MM.1S (cell line): ENCODE results near the gene CFL2.

Experiments
- DNase-seq: peaks from one replicate; pipeline ENCODE4 v3.0.0-alpha.2; 2015
- H2AFZ ChIP-seq: fragments of 300-600 bp; sonication (generic); 2 replicates; pipeline ENCODE4 v1.6.0; 2016; ENCODE audit warnings: antibody characterized with exemption, low read length
- H3F3A ChIP-seq: fragments of 300-600 bp; sonication (generic); 2 replicates; pipeline ENCODE4 v1.6.1; 2016; ENCODE audit warnings: mild to moderate bottlenecking, antibody characterized with exemption, low read length, moderate library complexity, mixed read lengths; ENCODE audit not compliant: insufficient read depth
- H3K27ac ChIP-seq: fragments of 300-600 bp; sonication (generic); 2 replicates; pipeline ENCODE4 v1.5.1; 2016; ENCODE audit warnings: mild to moderate bottlenecking, low read length
- H3K27me3 ChIP-seq: fragments of 300-600 bp; sonication (generic); replicated peaks from 2 replicates; pipeline ENCODE4 v1.6.0; 2016; ENCODE audit warnings: low read length; ENCODE audit not compliant: insufficient read depth
- H3K36me3 ChIP-seq: fragments of 300-600 bp; sonication (generic); replicated peaks from 2 replicates; pipeline ENCODE4 v1.6.1; 2016; ENCODE audit warnings: mild to moderate bottlenecking, low read length, mixed read lengths; ENCODE audit not compliant: insufficient read depth
- H3K4me1 ChIP-seq: fragments of 300-600 bp; sonication (generic); 2 replicates; pipeline ENCODE4 v1.6.1; 2016; ENCODE audit warnings: low read length, mixed read lengths
- H3K4me2 ChIP-seq: fragments of 300-600 bp; sonication (generic); 2 replicates; pipeline ENCODE4 v1.6.0; 2016; ENCODE audit warnings: low read depth, low read length
- H3K4me3 ChIP-seq: fragments of 300-600 bp; sonication (generic); 2 replicates; pipeline ENCODE4 v1.5.1; 2016; ENCODE audit warnings: low read length, mixed read lengths
- H3K79me2 ChIP-seq: fragments of 300-600 bp; sonication (generic); 2 replicates; pipeline ENCODE4 v1.6.1; 2016; ENCODE audit warnings: mixed run types, low read length, mixed read lengths
- H3K9ac ChIP-seq: fragments of 300-600 bp; sonication (generic); 2 replicates; pipeline ENCODE4 v1.6.1; 2016; ENCODE audit warnings: low read length, mixed read lengths
- H3K9me2 ChIP-seq: fragments of 300-600 bp; sonication (generic); replicated peaks from 2 replicates; pipeline ENCODE4 v1.6.1; 2016; ENCODE audit warnings: mild to moderate bottlenecking, low read length, mixed read lengths; ENCODE audit not compliant: insufficient read depth
- H3K9me3 ChIP-seq: fragments of 300-600 bp; sonication (generic); replicated peaks from 2 replicates; pipeline ENCODE4 v1.6.1; 2016; ENCODE audit warnings: mild to moderate bottlenecking, low read length, mixed read lengths; ENCODE audit not compliant: insufficient read depth
- H4K20me1 ChIP-seq: fragments of 300-600 bp; sonication (generic); 2 replicates; pipeline ENCODE4 v1.6.1; 2016; ENCODE audit warnings: mild to moderate bottlenecking, low read length, moderate library complexity, mixed read lengths; ENCODE audit not compliant: insufficient read depth
- CTCF ChIP-seq: fragments of 300-600 bp; sonication (generic); IDR thresholded peaks from 2 replicates; pipeline ENCODE4 v1.5.1; 2016; ENCODE audit warnings: antibody characterized with exemption, low read length, mixed read lengths
- EZH2 ChIP-seq: fragments of 300-600 bp; sonication (generic); optimal IDR thresholded peaks from 2 replicates; pipeline ENCODE3; 2017; ENCODE audit warnings: low read depth, mild to moderate bottlenecking, antibody characterized with exemption, low read length, mixed read lengths
- EZH2phosphoT487 ChIP-seq: fragments of 300-600 bp; sonication (generic); IDR thresholded peaks from 2 replicates; pipeline ENCODE4 v1.6.1; 2018; ENCODE audit warnings: antibody characterized with exemption, low read length

Gene CFL2

GRCh38 chr14:34733245-34733644 lies 18.9 kb upstream of the CFL2 start:
- no peaks in the 10 kb centered on the region for H3K79me2 ChIP-seq
- DNase-seq: no peak
- H3K27ac ChIP-seq: no peak overlapping the region
- no peak overlapping the region for H2AFZ ChIP-seq
- TF ChIP-seq EZH2: no peak
- TF ChIP-seq EZH2phosphoT487: no peak
- no peak for TF ChIP-seq CTCF
- H4K20me1 ChIP-seq: no peaks in the 10 kb centered on the region
- no peak overlapping the region for H3K4me2 ChIP-seq
- H3K4me1 ChIP-seq: no peaks in the 10 kb centered on the region
- no peak overlapping the region for H3K4me3 ChIP-seq
- no peaks in the 10 kb centered on the region for H3K27me3 ChIP-seq
- no peak overlapping the region for H3K9ac ChIP-seq
- H3K9me2 ChIP-seq: no peaks in the 10 kb centered on the region
- H3K9me3 ChIP-seq: no peaks in the 10 kb centered on the region
- no peaks in the 10 kb centered on the region for H3K36me3 ChIP-seq
- no peaks in the 10 kb centered on the region for H3F3A ChIP-seq

- Histone ChIP-seq H3K27ac (no peak overlapping the region), H3K79me2 (no peaks in the 10 kb centered on the region), H3K9me2 (no peaks in the 10 kb centered on the region), H3K4me2 (no peak overlapping the region), H2AFZ (no peak overlapping the region), H3K4me1 (no peaks in the 10 kb centered on the region), H3K36me3 (no peaks in the 10 kb centered on the region), H3F3A (no peaks in the 10 kb centered on the region), H3K9me3 (no peaks in the 10 kb centered on the region), H4K20me1 (no peaks in the 10 kb centered on the region), H3K4me3 (no peak overlapping the region), H3K27me3 (no peaks in the 10 kb centered on the region), H3K9ac (no peak overlapping the region)
- no peak for DNase-seq
- no peak for TF ChIP-seq EZH2phosphoT487
- no peak for TF ChIP-seq CTCF
- TF ChIP-seq EZH2: no peak
These were observed 18.4 kb upstream of the CFL2 start for GRCh38 chr14:34732802-34733201.

- no peak for DNase-seq
- H2AFZ ChIP-seq: no peak overlapping the region
- no peaks in the 10 kb centered on the region for H3F3A ChIP-seq
- TF ChIP-seq CTCF: no peak
- no peak for TF ChIP-seq EZH2
- TF ChIP-seq EZH2phosphoT487: no peak
- H3K4me3 ChIP-seq: no peak overlapping the region
- H4K20me1 ChIP-seq: no peaks in the 10 kb centered on the region
- H3K27ac ChIP-seq: no peak overlapping the region
- H3K9me3 ChIP-seq: no peaks in the 10 kb centered on the region
- no peaks in the 10 kb centered on the region for H3K79me2 ChIP-seq
- no peaks in the 10 kb centered on the region for H3K27me3 ChIP-seq
- no peaks in the 10 kb centered on the region for H3K36me3 ChIP-seq
- H3K4me2 ChIP-seq: no peak overlapping the region
- no peaks in the 10 kb centered on the region for H3K9me2 ChIP-seq
- H3K4me1 ChIP-seq: no peaks in the 10 kb centered on the region
- no peak overlapping the region for H3K9ac ChIP-seq
These were observed 9.5 kb upstream of the CFL2 start for GRCh38 chr14:34723867-34724266.
